Bone marrow (tissue), 2 donors: ENCODE measurements around the gene SNAP47.

Experiments
- DNase-seq, 2 donors: peaks; one replicate each; lab custom pipeline; 2025; lab: John Stamatoyannopoulos, UW

SNAP47 gene

GRCh38 chr1:227749225-227749624, 14.0 kb downstream of the SNAP47 start:
- no peak for DNase-seq

- DNase-seq: no peak
Observed at GRCh38 chr1:227749916-227750710, 14.9 kb downstream of the SNAP47 start.

GRCh38 chr1:227753999-227754711, 18.9 kb downstream of the SNAP47 start:
- no peak for DNase-seq

GRCh38 chr1:227754958-227755357, 19.7 kb downstream of the SNAP47 start:
- no peak for DNase-seq

- no peak for DNase-seq
Observed at GRCh38 chr1:227756172-227756959, 21.1 kb downstream of the SNAP47 start.

GRCh38 chr1:227757781-227758180, 22.5 kb downstream of the SNAP47 start:
- DNase-seq: no peak

- DNase-seq: no peak
Observed at GRCh38 chr1:227758366-227758765, 23.1 kb downstream of the SNAP47 start.

- DNase-seq: no peak
Observed at GRCh38 chr1:227759341-227760300, 24.4 kb downstream of the SNAP47 start.

GRCh38 chr1:227760377-227760776, 25.1 kb downstream of the SNAP47 start:
- DNase-seq: no peak

GRCh38 chr1:227761621-227762230, 26.5 kb downstream of the SNAP47 start:
- DNase-seq: no peak

GRCh38 chr1:227762231-227762911, 27.1 kb downstream of the SNAP47 start:
- DNase-seq: peak; percentile 28 to 76

- no peak for DNase-seq
Observed at GRCh38 chr1:227763246-227764018, 28.2 kb downstream of the SNAP47 start.

GRCh38 chr1:227764019-227764391, 28.8 kb downstream of the SNAP47 start:
- DNase-seq: no peak

GRCh38 chr1:227765261-227766014, 30.2 kb downstream of the SNAP47 start:
- DNase-seq: no peak

GRCh38 chr1:227766015-227766634, 30.9 kb downstream of the SNAP47 start:
- DNase-seq: peak in 1 of 2 donors; percentile 35

- DNase-seq: no peak
Observed at GRCh38 chr1:227766653-227767277, 31.5 kb downstream of the SNAP47 start.

- DNase-seq: no peak
Observed at GRCh38 chr1:227767401-227768124, 32.3 kb downstream of the SNAP47 start.
